ENCODE results near the gene UBE2B.

DNA sequence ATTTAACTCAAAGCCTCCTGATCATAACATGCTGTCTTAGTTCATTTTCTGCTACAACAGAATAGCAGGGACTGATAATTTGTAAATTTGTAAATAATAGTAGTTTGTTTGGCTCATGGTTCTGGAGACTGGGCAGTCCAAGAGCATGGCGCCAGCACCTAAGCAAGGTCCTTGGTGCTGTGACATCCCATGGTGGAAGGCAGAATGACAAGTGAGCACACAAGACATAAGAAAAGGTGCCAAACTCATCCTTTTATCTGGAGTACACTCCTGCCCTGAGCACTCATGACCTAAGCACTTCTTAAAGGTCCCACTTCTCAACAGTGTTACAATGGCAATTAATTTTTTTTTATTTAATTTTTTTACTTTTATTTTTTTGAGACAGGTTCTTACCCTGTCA, 16.1 kb downstream of the UBE2B start:
- TF ChIP-seq, protein P1, sequence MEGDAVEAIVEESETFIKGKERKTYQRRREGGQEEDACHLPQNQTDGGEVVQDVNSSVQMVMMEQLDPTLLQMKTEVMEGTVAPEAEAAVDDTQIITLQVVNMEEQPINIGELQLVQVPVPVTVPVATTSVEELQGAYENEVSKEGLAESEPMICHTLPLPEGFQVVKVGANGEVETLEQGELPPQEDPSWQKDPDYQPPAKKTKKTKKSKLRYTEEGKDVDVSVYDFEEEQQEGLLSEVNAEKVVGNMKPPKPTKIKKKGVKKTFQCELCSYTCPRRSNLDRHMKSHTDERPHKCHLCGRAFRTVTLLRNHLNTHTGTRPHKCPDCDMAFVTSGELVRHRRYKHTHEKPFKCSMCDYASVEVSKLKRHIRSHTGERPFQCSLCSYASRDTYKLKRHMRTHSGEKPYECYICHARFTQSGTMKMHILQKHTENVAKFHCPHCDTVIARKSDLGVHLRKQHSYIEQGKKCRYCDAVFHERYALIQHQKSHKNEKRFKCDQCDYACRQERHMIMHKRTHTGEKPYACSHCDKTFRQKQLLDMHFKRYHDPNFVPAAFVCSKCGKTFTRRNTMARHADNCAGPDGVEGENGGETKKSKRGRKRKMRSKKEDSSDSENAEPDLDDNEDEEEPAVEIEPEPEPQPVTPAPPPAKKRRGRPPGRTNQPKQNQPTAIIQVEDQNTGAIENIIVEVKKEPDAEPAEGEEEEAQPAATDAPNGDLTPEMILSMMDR (IDR thresholded peaks at IDR 0.05; ENCODE audit: poor library complexity, severe bottlenecking): no peak
- TF ChIP-seq TAF1 (IDR thresholded peaks at IDR 0.05; ENCODE audit: low read depth): no peak
